Loucy (cell line): Measurements from ENCODE around the gene KCTD6.
A peak's percentile ranks its signal among the peaks of the same experiment; 100 is the strongest.

ENCODE experiments used
- H2AFZ ChIP-seq: fragments of 200-600 bp; sonication (generic); 2 replicates; pipeline ENCODE4 v1.6.0; 2016; ENCODE audit warnings: antibody characterized with exemption, mild to moderate bottlenecking, low read length, moderate library complexity
- H3F3A ChIP-seq: fragments of 200-600 bp; 2 replicates; pipeline ENCODE4 v1.6.0; 2016; ENCODE audit warnings: antibody characterized with exemption, low read depth, mild to moderate bottlenecking
- H3K27me3 ChIP-seq: fragments of 200-600 bp; sonication (generic); 2 replicates; pipeline ENCODE4 v1.6.1; 2014; ENCODE audit warnings: low read length, mild to moderate bottlenecking; ENCODE audit not compliant: insufficient read depth, poor library complexity, severe bottlenecking
- H3K36me3 ChIP-seq: fragments of 200-600 bp; sonication (generic); 2 replicates; pipeline ENCODE4 v1.6.1; 2016; ENCODE audit warnings: low read length; ENCODE audit not compliant: insufficient read depth
- H3K4me1 ChIP-seq: fragments of 200-600 bp; sonication (generic); 2 replicates; pipeline ENCODE4 v1.5.1; 2014; ENCODE audit warnings: low read length, mild to moderate bottlenecking; ENCODE audit not compliant: insufficient read depth, poor library complexity, severe bottlenecking
- H3K4me2 ChIP-seq: fragments of 200-600 bp; sonication (generic); 2 replicates; pipeline ENCODE4 v1.6.0; 2014; ENCODE audit warnings: antibody characterized with exemption, low read length, low read depth, mild to moderate bottlenecking; ENCODE audit not compliant: poor library complexity, severe bottlenecking
- H3K4me3 ChIP-seq: fragments of 200-600 bp; sonication (generic); 2 replicates; pipeline ENCODE4 v1.5.1; 2014; ENCODE audit warnings: low read length, mild to moderate bottlenecking, mixed read lengths; ENCODE audit not compliant: poor library complexity, severe bottlenecking
- H3K79me2 ChIP-seq: fragments of 200-600 bp; sonication (generic); 2 replicates; pipeline ENCODE4 v1.6.1; 2014; ENCODE audit warnings: low read length; ENCODE audit not compliant: insufficient read depth
- H3K9ac ChIP-seq: fragments of 200-600 bp; sonication (generic); 2 replicates; pipeline ENCODE4 v1.6.0; 2014; ENCODE audit warnings: mild to moderate bottlenecking, low read depth, low read length, moderate library complexity; ENCODE audit not compliant: poor library complexity, severe bottlenecking
- H3K9me2 ChIP-seq: fragments of 200-600 bp; sonication (generic); replicated peaks from 2 replicates; pipeline ENCODE4 v1.6.1; 2016; ENCODE audit warnings: low read depth, low read length, mixed read lengths
- H3K9me3 ChIP-seq: fragments of 200-600 bp; sonication (generic); 2 replicates; pipeline ENCODE4 v1.6.1; 2014; ENCODE audit warnings: mild to moderate bottlenecking, antibody characterized with exemption, low read length, low read depth; ENCODE audit not compliant: insufficient read depth
- H4K20me1 ChIP-seq: fragments of 200-600 bp; sonication (generic); 2 replicates; pipeline ENCODE4 v1.6.0; 2014; ENCODE audit warnings: antibody characterized with exemption, low read length, mild to moderate bottlenecking; ENCODE audit not compliant: insufficient read depth, poor library complexity, severe bottlenecking
- CTCF ChIP-seq: fragments of 200-600 bp; sonication (generic); conservative IDR thresholded peaks from 2 replicates; pipeline ENCODE4 v1.5.1; 2014; ENCODE audit warnings: mild to moderate bottlenecking, antibody characterized with exemption, low read length
- EZH2phosphoT487 ChIP-seq: fragments of 200-600 bp; IDR thresholded peaks from 2 replicates; pipeline ENCODE4 v1.6.1; 2018; ENCODE audit warnings: antibody characterized with exemption, mild to moderate bottlenecking, moderate library complexity, borderline replicate concordance

The KCTD6 gene

GRCh38 chr3:58462829-58463180, 29.1 kb upstream of the KCTD6 start:
- no peak overlapping the region for H3K4me3 ChIP-seq
- no peaks in the 10 kb centered on the region for H3K9me2 ChIP-seq
- H3F3A ChIP-seq = no peaks in the 10 kb centered on the region
- TF ChIP-seq CTCF (no peak), EZH2phosphoT487 (no peak)
- no peaks in the 10 kb centered on the region for H3K79me2 ChIP-seq
- no peaks in the 10 kb centered on the region for H3K4me1 ChIP-seq
- H3K4me2 ChIP-seq = no peak overlapping the region
- H4K20me1 ChIP-seq = no peaks in the 10 kb centered on the region
- H3K9ac ChIP-seq = no peak overlapping the region
- no peaks in the 10 kb centered on the region for H3K36me3 ChIP-seq
- H3K27me3 ChIP-seq = no peaks in the 10 kb centered on the region
- H3K9me3 ChIP-seq = no peaks in the 10 kb centered on the region
- no peak overlapping the region for H2AFZ ChIP-seq

GRCh38 chr3:58463181-58463941, 28.5 kb upstream of the KCTD6 start:
- peak overlapping the region; percentile 46 for H3K4me3 ChIP-seq
- peak overlapping the region; percentile 83 for H2AFZ ChIP-seq
- H4K20me1 ChIP-seq = no peaks in the 10 kb centered on the region
- no peaks in the 10 kb centered on the region for H3F3A ChIP-seq
- H3K27me3 ChIP-seq = no peaks in the 10 kb centered on the region
- H3K4me1 ChIP-seq = no peaks in the 10 kb centered on the region
- no peaks in the 10 kb centered on the region for H3K9me2 ChIP-seq
- H3K9ac ChIP-seq = no peak overlapping the region
- no peaks in the 10 kb centered on the region for H3K9me3 ChIP-seq
- H3K36me3 ChIP-seq = no peaks in the 10 kb centered on the region
- no peaks in the 10 kb centered on the region for H3K79me2 ChIP-seq
- TF ChIP-seq EZH2phosphoT487 (no peak), CTCF (peak; percentile 99)
- H3K4me2 ChIP-seq = peak overlapping the region; percentile 49

- Histone ChIP-seq H3K9ac (no peak overlapping the region), H3K4me1 (no peaks in the 10 kb centered on the region)
Observed at GRCh38 chr3:58463942-58464271, 28.0 kb upstream of the KCTD6 start.

More at GRCh38 chr3:58463942-58464271, 28.0 kb upstream of the KCTD6 start:
- Histone ChIP-seq H4K20me1 (no peaks in the 10 kb centered on the region), H3K36me3 (no peaks in the 10 kb centered on the region), H3K79me2 (no peaks in the 10 kb centered on the region), H3K4me3 (no peak overlapping the region), H2AFZ (peak overlapping the region; percentile 83), H3F3A (no peaks in the 10 kb centered on the region), H3K9me2 (no peaks in the 10 kb centered on the region), H3K9me3 (no peaks in the 10 kb centered on the region), H3K27me3 (no peaks in the 10 kb centered on the region), H3K4me2 (peak overlapping the region; percentile 49)
- TF ChIP-seq EZH2phosphoT487 (no peak), CTCF (no peak)
